ENCODE results near the gene BLOC1S2. TPM values are rescaled to one million over a fixed set of nuclear protein-coding genes. Genes with fewer than 3 reads are reported as not detected.

The BLOC1S2 gene
- total and polyA plus RNA-seq, 7 donors = 36.5 to 318 (median 81.2) TPM

GRCh38 chr10:100325158-100325557, 38.7 kb upstream of the BLOC1S2 start:
- Histone ChIP-seq H3K4me3 (no peak overlapping the region), H3K4me1 (peaks cover 11% of the 10 kb centered on the region), H3K27me3 (ENCODE audit: insufficient read depth in 3 of 3, low read length in 2 of 3) (peaks cover 0 to 29% (median 5%) of the 10 kb centered on the region in 3 donors), H3K9me3 (no peaks in the 10 kb centered on the region), H3K36me3 (ENCODE audit: insufficient read depth in 1 of 2, low read depth in 1 of 2) (no peaks in the 10 kb centered on the region), H3K27ac (no peak overlapping the region)
- no peak for DNase-seq
- no peak for ATAC-seq
- WGBS, 3 donors = 45 to 48% (median 47%) methylated on average over 7 of the region's 7 CpGs
- TF ChIP-seq CTCF (IDR thresholded peaks at IDR 0.05) = no peak
- intact Hi-C loops (cut with DNase I) = no loop called here

GRCh38 chr10:100319707-100320402, 33.4 kb upstream of the BLOC1S2 start:
- Histone ChIP-seq H3K27ac (no peak overlapping the region), H3K27me3 (ENCODE audit: insufficient read depth in 3 of 3, low read length in 2 of 3) (peaks cover 0 to 31% (median 4%) of the 10 kb centered on the region in 3 donors), H3K4me1 (no peaks in the 10 kb centered on the region), H3K4me3 (no peak overlapping the region), H3K36me3 (ENCODE audit: insufficient read depth in 1 of 2, low read depth in 1 of 2) (no peaks in the 10 kb centered on the region), H3K9me3 (no peaks in the 10 kb centered on the region)
- no peak for TF ChIP-seq CTCF (IDR thresholded peaks at IDR 0.05)
- DNase-seq (no peak), ATAC-seq (no peak)
- intact Hi-C loops (cut with DNase I) = no loop called here
- 69 to 74% (median 71%) methylated on average over 1 of the region's 1 CpG for WGBS, 3 donors

- no peak overlapping the region for H3K27ac ChIP-seq
- 79 to 82% (median 80%) methylated on average over 4 of the region's 4 CpGs for WGBS, 3 donors
- H3K4me1 ChIP-seq = no peaks in the 10 kb centered on the region
- no peaks in the 10 kb centered on the region for H3K9me3 ChIP-seq
- no peak overlapping the region for H3K4me3 ChIP-seq
- no peak for DNase-seq
- ATAC-seq = no peak
- H3K27me3 ChIP-seq (ENCODE audit: insufficient read depth in 3 of 3, low read length in 2 of 3) = peaks cover 0 to 31% (median 6%) of the 10 kb centered on the region in 3 donors
- no peak for TF ChIP-seq CTCF (IDR thresholded peaks at IDR 0.05)
- intact Hi-C loops (cut with DNase I) = no loop called here
- no peaks in the 10 kb centered on the region for H3K36me3 ChIP-seq (ENCODE audit: insufficient read depth in 1 of 2, low read depth in 1 of 2)
Measured at GRCh38 chr10:100318207-100318606, 31.7 kb upstream of the BLOC1S2 start.

GRCh38 chr10:100315615-100316014, 29.1 kb upstream of the BLOC1S2 start:
- TF ChIP-seq CTCF (IDR thresholded peaks at IDR 0.05) = no peak
- intact Hi-C loops (cut with DNase I) = no loop called here
- H3K9me3 ChIP-seq = no peaks in the 10 kb centered on the region
- ATAC-seq (no peak), DNase-seq (no peak)
- no peaks in the 10 kb centered on the region for H3K4me1 ChIP-seq
- no peaks in the 10 kb centered on the region for H3K36me3 ChIP-seq (ENCODE audit: insufficient read depth in 1 of 2, low read depth in 1 of 2)
- H3K27me3 ChIP-seq (ENCODE audit: insufficient read depth in 3 of 3, low read length in 2 of 3) = peaks cover 0 to 38% (median 6%) of the 10 kb centered on the region in 3 donors
- whole genome bisulfite sequencing, 3 donors = 66 to 80% (median 77%) methylated on average over 4 of the region's 4 CpGs
- H3K4me3 ChIP-seq = no peak overlapping the region
- no peak overlapping the region for H3K27ac ChIP-seq

DNA sequence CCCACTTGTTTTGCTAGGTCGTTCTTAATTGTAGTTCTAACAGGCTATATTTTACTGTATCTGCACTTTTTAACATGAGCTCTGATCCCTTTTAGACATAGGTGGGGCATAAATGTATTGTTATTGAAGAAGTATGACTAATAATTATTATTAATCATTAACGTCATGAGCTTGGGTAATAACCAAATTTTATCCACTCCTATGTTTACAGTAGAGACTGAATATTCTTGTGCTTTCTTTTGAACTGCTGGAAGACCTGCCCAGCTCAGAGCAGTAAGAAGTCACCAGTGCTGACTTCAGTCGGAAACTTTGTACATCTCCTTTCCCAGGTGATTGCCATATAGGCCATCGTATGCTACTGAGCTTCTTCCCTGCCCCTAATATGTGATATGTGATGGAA, 24.8 kb upstream of the BLOC1S2 start:
- DNase-seq (no peak), ATAC-seq (no peak)
- Histone ChIP-seq H3K9me3 (no peaks in the 10 kb centered on the region), H3K4me1 (no peaks in the 10 kb centered on the region), H3K36me3 (ENCODE audit: insufficient read depth in 1 of 2, low read depth in 1 of 2) (no peaks in the 10 kb centered on the region), H3K27ac (no peak overlapping the region), H3K27me3 (ENCODE audit: insufficient read depth in 3 of 3, low read length in 2 of 3) (peaks cover 0 to 32% (median 5%) of the 10 kb centered on the region in 3 donors), H3K4me3 (no peak overlapping the region)
- no peak for TF ChIP-seq CTCF (IDR thresholded peaks at IDR 0.05)
- intact Hi-C loops (cut with DNase I) = no loop called here
- 73 to 81% (median 74%) methylated on average over 4 of the region's 4 CpGs for WGBS, 3 donors

Data from psoas muscle (tissue), 8 donors.